HCT116 (cell line): ENCODE data around the gene LAP3. TPM values are rescaled to one million over a fixed set of nuclear protein-coding genes. Genes with fewer than 3 reads are reported as not detected.

Experiments
- ATAC-seq: fragments of 200-7000 bp; cut with Tn5 transposase; 2 replicates; pipeline ENCODE4 v1.9.1; 2020; ENCODE audit warnings: mild to moderate bottlenecking, moderate library complexity
- BruUV-seq: library from RNA; stranded (reverse); fragments of 400-500 nt; replicated peaks from 2 replicates; lab custom pipeline; 2021; lab: Mats Ljungman, UMichigan
- CTCF ChIA-PET: fragments of 300-600 bp; sonication (Branson Sonifier 250); formaldehyde crosslinking; loops from one replicate; lab custom pipeline; 2021; ENCODE audit warnings: antibody characterized with exemption; lab: Charles Lee
- POLR2A ChIA-PET: fragments of 300-600, 350-600 bp; sonication (Branson Sonifier 250); formaldehyde crosslinking; loops from one replicate; lab custom pipeline; 2021; ENCODE audit warnings: antibody characterized with exemption; lab: Charles Lee
- RAD21 ChIA-PET, 2 experiments: fragments of 300-600 bp; sonication (Branson Sonifier 250); formaldehyde crosslinking; loops; one replicate each; lab custom pipeline; 2023; ENCODE audit warnings: low total read pairs in 2 of 2; ENCODE audit not compliant: uncharacterized antibody in 2 of 2, unreplicated experiment in 2 of 2, low non-redundant PET in 1 of 2; lab: Charles Lee
- DNase-seq: peaks from one replicate; pipeline ENCODE4 v3.0.0-alpha.2; 2010; ENCODE audit warnings: low read depth, low spot score
- H2AFZ ChIP-seq: fragments of 200-600 bp; shearing (Covaris generic), sonication (generic); 2 replicates; pipeline ENCODE4 v1.6.1; 2017; ENCODE audit warnings: low read depth, mixed run types, mixed read lengths, antibody characterized with exemption, low read length; ENCODE audit not compliant: poor library complexity, severe bottlenecking
- H3K27ac ChIP-seq: 2 replicates; pipeline ENCODE4 v1.5.1; 2012; ENCODE audit warnings: low read depth, low read length
- H3K27me3 ChIP-seq: fragments of 200-600 bp; sonication (generic); 2 replicates; pipeline ENCODE4 v1.6.1; 2016; ENCODE audit warnings: mixed run types, low read length, mixed read lengths; ENCODE audit not compliant: insufficient read depth
- H3K36me3 ChIP-seq, 2 experiments: fragments of 200-500 bp in 1 of 2; fragments of 200-600 bp in 1 of 2; sonication (Bioruptor generic) in 1 of 2; sonication (generic) in 1 of 2; 2 replicates each; pipeline versions ENCODE4 v1.5.1 to v1.6.1; 2014 to 2016; ENCODE audit warnings: low read length in 2 of 2, inconsistent platforms in 1 of 2, mixed read lengths in 1 of 2, mixed run types in 1 of 2; ENCODE audit not compliant: insufficient read depth in 2 of 2, control insufficient read depth in 1 of 2
- H3K4me1 ChIP-seq, 2 experiments: fragments of 200-600 bp in 1 of 2; sonication (generic) in 1 of 2; 2 replicates each; pipeline versions ENCODE4 v1.5.1 to v1.6.1; 2012 to 2017; ENCODE audit warnings: low read length in 2 of 2, inconsistent platforms in 1 of 2, mild to moderate bottlenecking in 1 of 2, mixed read lengths in 1 of 2, mixed run types in 1 of 2, moderate library complexity in 1 of 2; ENCODE audit not compliant: insufficient read depth in 2 of 2, control insufficient read depth in 1 of 2
- H3K4me2 ChIP-seq: fragments of 200-600 bp; sonication (generic); 2 replicates; pipeline ENCODE4 v1.6.1; 2017; ENCODE audit warnings: mixed run types, low read length, mixed read lengths
- H3K4me3 ChIP-seq, 2 experiments: fragments of 200-600 bp in 1 of 2; sonication (generic) in 1 of 2; replicated peaks in 1 of 2; 2 replicates each; pipeline ENCODE4 v1.5.1; 2011 to 2016; ENCODE audit warnings: low read length in 2 of 2, control low read depth in 1 of 2, low read depth in 1 of 2, mild to moderate bottlenecking in 1 of 2, mixed read lengths in 1 of 2, mixed run types in 1 of 2
- H3K79me2 ChIP-seq: fragments of 200-600 bp; sonication (generic); 2 replicates; pipeline ENCODE4 v1.6.1; 2017; ENCODE audit warnings: mild to moderate bottlenecking, mixed run types, low read length, moderate library complexity, mixed read lengths; ENCODE audit not compliant: insufficient read depth
- H3K9ac ChIP-seq: fragments of 200-600 bp; sonication (generic); 2 replicates; pipeline ENCODE4 v1.6.1; 2016; ENCODE audit warnings: low read length, mixed read lengths
- H3K9me2 ChIP-seq: fragments of 200-600 bp; sonication (generic), shearing (Covaris generic); 2 replicates; pipeline ENCODE4 v1.6.1; 2017; ENCODE audit warnings: mixed run types, mild to moderate bottlenecking, moderate library complexity; ENCODE audit not compliant: insufficient read depth
- H3K9me3 ChIP-seq, 2 experiments: fragments of 200-500 bp in 1 of 2; fragments of 200-600 bp in 1 of 2; sonication (Bioruptor generic) in 1 of 2; sonication (generic) in 1 of 2; 2 replicates each; pipeline ENCODE4 v1.6.1; 2014 to 2017; ENCODE audit warnings: low read length in 2 of 2, mixed read lengths in 2 of 2, inconsistent platforms in 1 of 2, low read depth in 1 of 2, mild to moderate bottlenecking in 1 of 2, mixed run types in 1 of 2, moderate library complexity in 1 of 2; ENCODE audit not compliant: control insufficient read depth in 1 of 2, insufficient read depth in 1 of 2
- H4K20me1 ChIP-seq: fragments of 200-600 bp; sonication (generic), shearing (Covaris generic); 2 replicates; pipeline ENCODE4 v1.6.1; 2017; ENCODE audit warnings: mixed run types, mild to moderate bottlenecking, moderate library complexity; ENCODE audit not compliant: insufficient read depth
- CBX3 ChIP-seq: IDR thresholded peaks from 2 replicates; pipeline ENCODE4 v1.6.1; 2012; ENCODE audit warnings: low read depth
- CEBPB ChIP-seq: IDR thresholded peaks from 2 replicates; pipeline ENCODE4 v1.6.1; 2012; ENCODE audit warnings: low read depth
- EGR1 ChIP-seq: IDR thresholded peaks from 2 replicates; pipeline ENCODE4 v1.6.1; 2012; ENCODE audit warnings: low read depth
- ELF1 ChIP-seq: IDR thresholded peaks from 2 replicates; pipeline ENCODE4 v1.6.1; 2012; ENCODE audit warnings: low read depth, borderline replicate concordance
- EZH2 ChIP-seq: fragments of 200-600 bp; sonication (generic); IDR thresholded peaks from 2 replicates; pipeline ENCODE4 v1.6.1; 2017; ENCODE audit warnings: antibody characterized with exemption, mixed run types
- FOSL1 ChIP-seq: IDR thresholded peaks from 2 replicates; pipeline ENCODE4 v1.6.1; 2012; ENCODE audit warnings: low read depth
- JUND ChIP-seq: IDR thresholded peaks from 2 replicates; pipeline ENCODE4 v1.6.1; 2012
- RAD21 ChIP-seq: IDR thresholded peaks from 2 replicates; pipeline ENCODE4 v1.6.1; 2012; ENCODE audit warnings: low read depth, mild to moderate bottlenecking
- SIN3A ChIP-seq: IDR thresholded peaks from 2 replicates; pipeline ENCODE4 v1.6.1; 2012; ENCODE audit warnings: low read depth
- SP1 ChIP-seq: IDR thresholded peaks from 2 replicates; pipeline ENCODE4 v1.6.1; 2012; ENCODE audit warnings: low read depth
- SRF ChIP-seq: IDR thresholded peaks from 2 replicates; pipeline ENCODE4 v1.6.1; 2012; ENCODE audit warnings: low read depth
- TCF7L2 ChIP-seq: IDR thresholded peaks from 2 replicates; pipeline ENCODE4 v1.7.0; 2011; ENCODE audit warnings: borderline replicate concordance, inconsistent platforms; ENCODE audit not compliant: insufficient read depth, insufficient read length; ENCODE audit errors: extremely low read depth
- YY1 ChIP-seq: IDR thresholded peaks from 2 replicates; pipeline ENCODE4 v1.6.1; 2011; ENCODE audit warnings: low read length, low read depth, moderate library complexity, mild to moderate bottlenecking; ENCODE audit not compliant: insufficient replicate concordance; ENCODE audit errors: extremely low read depth
- ZFX ChIP-seq: fragments of 450-650 bp; IDR thresholded peaks from 2 replicates; pipeline ENCODE4 v1.6.1; 2017
- ZNF274 ChIP-seq: fragments of 200-500 bp; sonication (Bioruptor generic); IDR thresholded peaks from 2 replicates; pipeline ENCODE4 v1.6.1; 2014; ENCODE audit warnings: mild to moderate bottlenecking, low read depth, low read length, inconsistent platforms
- intact Hi-C: fragments of 100-400 bp; cut with micrococcal nuclease; formaldehyde crosslinking; loops from 2 replicates; pipeline ENCODE4 v1.10.0; 2022
- total RNA-seq: library from RNA; stranded (reverse); gene quantifications from one replicate; pipeline ENCODE4 v1.2.1, GENCODE V29; 2021; ENCODE audit not compliant: unreplicated experiment
- TF ChIP-seq, protein P1 (sequence below), 3 experiments: fragments of 200-600 bp in 1 of 3; sonication (generic) in 1 of 3; IDR thresholded peaks in 2 of 3; conservative IDR thresholded peaks in 1 of 3; 2 replicates each; pipeline ENCODE4 v1.5.1; 2012 to 2017; ENCODE audit warnings: low read depth in 2 of 3, low read length in 2 of 3, antibody characterized with exemption in 1 of 3, borderline replicate concordance in 1 of 3, control low read depth in 1 of 3, mild to moderate bottlenecking in 1 of 3, mixed read lengths in 1 of 3, mixed run types in 1 of 3, moderate library complexity in 1 of 3; ENCODE audit not compliant: insufficient read depth in 1 of 3
- TF ChIP-seq, protein P2 (sequence below): IDR thresholded peaks from 2 replicates; pipeline ENCODE4 v1.6.1; 2012; ENCODE audit warnings: low read depth
- TF ChIP-seq, protein P3 (sequence below): IDR thresholded peaks from 2 replicates; pipeline ENCODE4 v1.6.1; 2012
- TF ChIP-seq, protein P4 (sequence below): IDR thresholded peaks from 2 replicates; pipeline ENCODE4 v1.6.1; 2012

The LAP3 gene
- total RNA-seq, 1 experiment from 2014 or later = 59.9 TPM

DNA sequence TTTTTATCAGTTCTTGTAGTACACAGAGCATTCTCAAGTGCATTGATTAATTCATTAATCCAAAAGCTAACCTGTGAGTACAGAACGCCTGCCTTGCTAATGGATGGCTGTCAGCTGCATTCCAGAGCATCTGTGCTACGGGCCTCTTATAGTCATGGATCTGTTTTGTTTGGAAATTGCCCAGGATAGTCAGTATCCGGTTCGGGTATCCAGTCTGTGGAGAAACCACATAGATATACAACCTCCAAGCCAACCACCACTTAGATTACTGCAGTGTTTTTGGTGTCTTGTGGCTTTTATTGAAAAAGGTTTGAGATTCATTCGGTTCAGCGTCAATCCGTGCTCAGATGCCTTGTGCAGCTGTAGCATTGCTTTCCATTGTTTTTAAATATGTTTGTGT is 4.0 kb downstream of the LAP3 start:
- ATAC-seq (no peak), DNase-seq (no peak)
- Histone ChIP-seq H2AFZ (no peak overlapping the region), H3K79me2 (peaks cover 17% of the 10 kb centered on the region; the same call in 1 of the 2 replicates), H4K20me1 (no peaks in the 10 kb centered on the region), H3K9me2 (no peaks in the 10 kb centered on the region), H3K27ac (no peak overlapping the region), H3K36me3 (peaks cover 25 to 45% of the 10 kb centered on the region in 2 experiments; a peak in 3 of 4 replicates), H3K4me1 (peaks cover 6 to 15% of the 10 kb centered on the region in 2 experiments; a peak in 3 of 4 replicates), H3K4me2 (no peak overlapping the region), H3K9ac (no peak overlapping the region), H3K27me3 (no peaks in the 10 kb centered on the region), H3K9me3 (no peaks in the 10 kb centered on the region), H3K4me3 (no peak overlapping the region)
- TF ChIP-seq CBX3 = no peak
- TF ChIP-seq FOSL1 = no peak
- no peak for TF ChIP-seq ELF1
- no peak for TF ChIP-seq YY1
- TF ChIP-seq, protein P1, sequence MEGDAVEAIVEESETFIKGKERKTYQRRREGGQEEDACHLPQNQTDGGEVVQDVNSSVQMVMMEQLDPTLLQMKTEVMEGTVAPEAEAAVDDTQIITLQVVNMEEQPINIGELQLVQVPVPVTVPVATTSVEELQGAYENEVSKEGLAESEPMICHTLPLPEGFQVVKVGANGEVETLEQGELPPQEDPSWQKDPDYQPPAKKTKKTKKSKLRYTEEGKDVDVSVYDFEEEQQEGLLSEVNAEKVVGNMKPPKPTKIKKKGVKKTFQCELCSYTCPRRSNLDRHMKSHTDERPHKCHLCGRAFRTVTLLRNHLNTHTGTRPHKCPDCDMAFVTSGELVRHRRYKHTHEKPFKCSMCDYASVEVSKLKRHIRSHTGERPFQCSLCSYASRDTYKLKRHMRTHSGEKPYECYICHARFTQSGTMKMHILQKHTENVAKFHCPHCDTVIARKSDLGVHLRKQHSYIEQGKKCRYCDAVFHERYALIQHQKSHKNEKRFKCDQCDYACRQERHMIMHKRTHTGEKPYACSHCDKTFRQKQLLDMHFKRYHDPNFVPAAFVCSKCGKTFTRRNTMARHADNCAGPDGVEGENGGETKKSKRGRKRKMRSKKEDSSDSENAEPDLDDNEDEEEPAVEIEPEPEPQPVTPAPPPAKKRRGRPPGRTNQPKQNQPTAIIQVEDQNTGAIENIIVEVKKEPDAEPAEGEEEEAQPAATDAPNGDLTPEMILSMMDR (IDR thresholded peaks at IDR 0.05 in 2 of 3, conservative IDR thresholded peaks at IDR 0.05 in 1 of 3; ENCODE audit: borderline replicate concordance in 1 of 3, insufficient read depth in 1 of 3, low read depth in 2 of 3, low read length in 2 of 3) = no peak
- TF ChIP-seq, protein P2, sequence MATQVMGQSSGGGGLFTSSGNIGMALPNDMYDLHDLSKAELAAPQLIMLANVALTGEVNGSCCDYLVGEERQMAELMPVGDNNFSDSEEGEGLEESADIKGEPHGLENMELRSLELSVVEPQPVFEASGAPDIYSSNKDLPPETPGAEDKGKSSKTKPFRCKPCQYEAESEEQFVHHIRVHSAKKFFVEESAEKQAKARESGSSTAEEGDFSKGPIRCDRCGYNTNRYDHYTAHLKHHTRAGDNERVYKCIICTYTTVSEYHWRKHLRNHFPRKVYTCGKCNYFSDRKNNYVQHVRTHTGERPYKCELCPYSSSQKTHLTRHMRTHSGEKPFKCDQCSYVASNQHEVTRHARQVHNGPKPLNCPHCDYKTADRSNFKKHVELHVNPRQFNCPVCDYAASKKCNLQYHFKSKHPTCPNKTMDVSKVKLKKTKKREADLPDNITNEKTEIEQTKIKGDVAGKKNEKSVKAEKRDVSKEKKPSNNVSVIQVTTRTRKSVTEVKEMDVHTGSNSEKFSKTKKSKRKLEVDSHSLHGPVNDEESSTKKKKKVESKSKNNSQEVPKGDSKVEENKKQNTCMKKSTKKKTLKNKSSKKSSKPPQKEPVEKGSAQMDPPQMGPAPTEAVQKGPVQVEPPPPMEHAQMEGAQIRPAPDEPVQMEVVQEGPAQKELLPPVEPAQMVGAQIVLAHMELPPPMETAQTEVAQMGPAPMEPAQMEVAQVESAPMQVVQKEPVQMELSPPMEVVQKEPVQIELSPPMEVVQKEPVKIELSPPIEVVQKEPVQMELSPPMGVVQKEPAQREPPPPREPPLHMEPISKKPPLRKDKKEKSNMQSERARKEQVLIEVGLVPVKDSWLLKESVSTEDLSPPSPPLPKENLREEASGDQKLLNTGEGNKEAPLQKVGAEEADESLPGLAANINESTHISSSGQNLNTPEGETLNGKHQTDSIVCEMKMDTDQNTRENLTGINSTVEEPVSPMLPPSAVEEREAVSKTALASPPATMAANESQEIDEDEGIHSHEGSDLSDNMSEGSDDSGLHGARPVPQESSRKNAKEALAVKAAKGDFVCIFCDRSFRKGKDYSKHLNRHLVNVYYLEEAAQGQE = no peak
- TF ChIP-seq, protein P3, sequence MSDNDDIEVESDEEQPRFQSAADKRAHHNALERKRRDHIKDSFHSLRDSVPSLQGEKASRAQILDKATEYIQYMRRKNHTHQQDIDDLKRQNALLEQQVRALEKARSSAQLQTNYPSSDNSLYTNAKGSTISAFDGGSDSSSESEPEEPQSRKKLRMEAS = no peak
- TF ChIP-seq TCF7L2 = no peak
- TF ChIP-seq CEBPB = no peak
- no peak for TF ChIP-seq RAD21
- no peak for TF ChIP-seq ZNF274
- TF ChIP-seq, protein P4, sequence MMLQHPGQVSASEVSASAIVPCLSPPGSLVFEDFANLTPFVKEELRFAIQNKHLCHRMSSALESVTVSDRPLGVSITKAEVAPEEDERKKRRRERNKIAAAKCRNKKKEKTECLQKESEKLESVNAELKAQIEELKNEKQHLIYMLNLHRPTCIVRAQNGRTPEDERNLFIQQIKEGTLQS = no peak
- no peak for TF ChIP-seq EZH2
- no peak for TF ChIP-seq ZFX
- TF ChIP-seq EGR1 = no peak
- TF ChIP-seq SRF = no peak
- no peak for TF ChIP-seq JUND
- no peak for TF ChIP-seq SIN3A
- no peak for TF ChIP-seq SP1
- intact Hi-C loops = no loop called here
- CTCF ChIA-PET = no interaction called here
- POLR2A ChIA-PET = no interaction called here
- RAD21 ChIA-PET = no interaction called here
- BruUV-seq = no TSS peak
